ENCODE results near the gene MLLT6.

Gene MLLT6

GRCh38 chr17:38741461-38741860, 36.4 kb downstream of the MLLT6 start:
- Histone ChIP-seq H3K4me3 (ENCODE audit: low read length in 2 of 2) (no peak overlapping the region), H3K9me3 (replicated peaks in 1 of 2; ENCODE audit: control insufficient read depth in 2 of 2, insufficient read depth in 1 of 2, low read depth in 1 of 2, low read length in 2 of 2) (no peaks in the 10 kb centered on the region), H3K79me1 (ENCODE audit: low read depth, low read length) (peaks cover 26% of the 10 kb centered on the region), H4K8ac (ENCODE audit: low read depth, low read length) (no peak overlapping the region), H3K14ac (ENCODE audit: low read length) (no peak overlapping the region), H3K23ac (ENCODE audit: low read depth, low read length, poor library complexity) (no peak overlapping the region), H3K27me3 (ENCODE audit: control insufficient read depth in 3 of 3, insufficient read depth in 3 of 3, low read depth in 1 of 3, low read length in 3 of 3) (no peaks in the 10 kb centered on the region), H2BK12ac (ENCODE audit: low read length) (no peak overlapping the region), H2BK5ac (ENCODE audit: low read length) (no peak overlapping the region), H3K27ac (replicated peaks; ENCODE audit: low read length) (no peak overlapping the region), H2BK120ac (ENCODE audit: low read depth, low read length) (no peak overlapping the region), H3K18ac (ENCODE audit: low read length) (no peak overlapping the region), H4K91ac (ENCODE audit: low read depth, low read length, poor library complexity) (no peak overlapping the region), H2BK15ac (ENCODE audit: low read length) (no peak overlapping the region), H3K4me2 (ENCODE audit: insufficient read depth, low read length, poor library complexity, severe bottlenecking) (no peak overlapping the region), H3K4me1 (ENCODE audit: control insufficient read depth in 2 of 2, insufficient read depth in 1 of 2, low read depth in 1 of 2, low read length in 2 of 2) (peaks cover 18 to 20% of the 10 kb centered on the region in 2 donors), H3K4ac (ENCODE audit: low read length) (no peak overlapping the region), H2AFZ (ENCODE audit: low read length) (no peak overlapping the region), H2AK5ac (ENCODE audit: low read depth, low read length) (no peak overlapping the region), H3K9ac (ENCODE audit: low read depth, low read length, poor library complexity) (no peak overlapping the region), H3K36me3 (replicated peaks in 1 of 2; ENCODE audit: control insufficient read depth in 2 of 2, insufficient read depth in 2 of 2, low read length in 2 of 2) (peaks cover 31 to 68% of the 10 kb centered on the region in 2 donors)
- DNase-seq (ENCODE audit: low spot score): no peak
- no CpG with 5 or more reads among the region's 5 CpGs for WGBS, 2 donors (ENCODE audit: extremely low coverage in 2 of 2, insufficient read length in 2 of 2, insufficient replicate concordance in 1 of 2)

GRCh38 chr17:38741921-38742410, 36.9 kb downstream of the MLLT6 start:
- H3K4me3 ChIP-seq (ENCODE audit: low read length in 2 of 2): no peak overlapping the region
- H3K4me2 ChIP-seq (ENCODE audit: insufficient read depth, low read length, poor library complexity, severe bottlenecking): no peak overlapping the region
- H3K14ac ChIP-seq (ENCODE audit: low read length): no peak overlapping the region
- peaks cover 31 to 65% of the 10 kb centered on the region in 2 donors for H3K36me3 ChIP-seq (replicated peaks in 1 of 2; ENCODE audit: control insufficient read depth in 2 of 2, insufficient read depth in 2 of 2, low read length in 2 of 2)
- H3K18ac ChIP-seq (ENCODE audit: low read length): no peak overlapping the region
- H4K91ac ChIP-seq (ENCODE audit: low read depth, low read length, poor library complexity): no peak overlapping the region
- H3K23ac ChIP-seq (ENCODE audit: low read depth, low read length, poor library complexity): no peak overlapping the region
- H3K9me3 ChIP-seq (replicated peaks in 1 of 2; ENCODE audit: control insufficient read depth in 2 of 2, insufficient read depth in 1 of 2, low read depth in 1 of 2, low read length in 2 of 2): no peaks in the 10 kb centered on the region
- peaks cover 31% of the 10 kb centered on the region for H3K79me1 ChIP-seq (ENCODE audit: low read depth, low read length)
- WGBS, 2 donors (ENCODE audit: extremely low coverage in 2 of 2, insufficient read length in 2 of 2, insufficient replicate concordance in 1 of 2): no CpG with 5 or more reads among the region's 7 CpGs
- no peak overlapping the region for H2AK5ac ChIP-seq (ENCODE audit: low read depth, low read length)
- peaks cover 23 to 25% of the 10 kb centered on the region in 2 donors for H3K4me1 ChIP-seq (ENCODE audit: control insufficient read depth in 2 of 2, insufficient read depth in 1 of 2, low read depth in 1 of 2, low read length in 2 of 2)
- no peak overlapping the region for H2BK12ac ChIP-seq (ENCODE audit: low read length)
- no peak overlapping the region for H2AFZ ChIP-seq (ENCODE audit: low read length)
- no peak for DNase-seq (ENCODE audit: low spot score)
- no peak overlapping the region for H2BK5ac ChIP-seq (ENCODE audit: low read length)
- H3K27ac ChIP-seq (replicated peaks; ENCODE audit: low read length): no peak overlapping the region
- no peak overlapping the region for H2BK120ac ChIP-seq (ENCODE audit: low read depth, low read length)
- H4K8ac ChIP-seq (ENCODE audit: low read depth, low read length): no peak overlapping the region
- no peak overlapping the region for H3K4ac ChIP-seq (ENCODE audit: low read length)
- H3K9ac ChIP-seq (ENCODE audit: low read depth, low read length, poor library complexity): no peak overlapping the region
- no peak overlapping the region for H2BK15ac ChIP-seq (ENCODE audit: low read length)
- H3K27me3 ChIP-seq (ENCODE audit: control insufficient read depth in 3 of 3, insufficient read depth in 3 of 3, low read depth in 1 of 3, low read length in 3 of 3): no peaks in the 10 kb centered on the region

GRCh38 chr17:38742411-38743308, 37.6 kb downstream of the MLLT6 start:
- Histone ChIP-seq H2BK5ac (ENCODE audit: low read length) (no peak overlapping the region), H2BK12ac (ENCODE audit: low read length) (no peak overlapping the region), H3K36me3 (replicated peaks in 1 of 2; ENCODE audit: control insufficient read depth in 2 of 2, insufficient read depth in 2 of 2, low read length in 2 of 2) (peaks cover 31 to 59% of the 10 kb centered on the region in 2 donors), H3K14ac (ENCODE audit: low read length) (no peak overlapping the region), H3K23ac (ENCODE audit: low read depth, low read length, poor library complexity) (no peak overlapping the region), H3K27ac (replicated peaks; ENCODE audit: low read length) (no peak overlapping the region), H2AFZ (ENCODE audit: low read length) (no peak overlapping the region), H3K9ac (ENCODE audit: low read depth, low read length, poor library complexity) (no peak overlapping the region), H3K4ac (ENCODE audit: low read length) (no peak overlapping the region), H4K8ac (ENCODE audit: low read depth, low read length) (no peak overlapping the region), H4K91ac (ENCODE audit: low read depth, low read length, poor library complexity) (no peak overlapping the region), H3K4me3 (ENCODE audit: low read length in 2 of 2) (peak overlapping the region in 1 of 2 donors; percentile 27), H3K18ac (ENCODE audit: low read length) (no peak overlapping the region), H2BK120ac (ENCODE audit: low read depth, low read length) (no peak overlapping the region), H3K4me2 (ENCODE audit: insufficient read depth, low read length, poor library complexity, severe bottlenecking) (no peak overlapping the region), H2AK5ac (ENCODE audit: low read depth, low read length) (no peak overlapping the region), H3K4me1 (ENCODE audit: control insufficient read depth in 2 of 2, insufficient read depth in 1 of 2, low read depth in 1 of 2, low read length in 2 of 2) (peaks cover 23 to 25% of the 10 kb centered on the region in 2 donors), H3K9me3 (replicated peaks in 1 of 2; ENCODE audit: control insufficient read depth in 2 of 2, insufficient read depth in 1 of 2, low read depth in 1 of 2, low read length in 2 of 2) (no peaks in the 10 kb centered on the region), H2BK15ac (ENCODE audit: low read length) (no peak overlapping the region), H3K79me1 (ENCODE audit: low read depth, low read length) (peaks cover 34% of the 10 kb centered on the region), H3K27me3 (ENCODE audit: control insufficient read depth in 3 of 3, insufficient read depth in 3 of 3, low read depth in 1 of 3, low read length in 3 of 3) (no peaks in the 10 kb centered on the region)
- WGBS, 2 donors (ENCODE audit: extremely low coverage in 2 of 2, insufficient read length in 2 of 2, insufficient replicate concordance in 1 of 2): no CpG with 5 or more reads among the region's 22 CpGs
- DNase-seq (ENCODE audit: low spot score): no peak

GRCh38 chr17:38743556-38744171, 38.6 kb downstream of the MLLT6 start:
- no peak overlapping the region for H2BK15ac ChIP-seq (ENCODE audit: low read length)
- H3K9me3 ChIP-seq (replicated peaks in 1 of 2; ENCODE audit: control insufficient read depth in 2 of 2, insufficient read depth in 1 of 2, low read depth in 1 of 2, low read length in 2 of 2): no peaks in the 10 kb centered on the region
- H2AFZ ChIP-seq (ENCODE audit: low read length): no peak overlapping the region
- H2AK5ac ChIP-seq (ENCODE audit: low read depth, low read length): no peak overlapping the region
- H3K27me3 ChIP-seq (ENCODE audit: control insufficient read depth in 3 of 3, insufficient read depth in 3 of 3, low read depth in 1 of 3, low read length in 3 of 3): no peaks in the 10 kb centered on the region
- no peak overlapping the region for H3K4me3 ChIP-seq (ENCODE audit: low read length in 2 of 2)
- H3K79me1 ChIP-seq (ENCODE audit: low read depth, low read length): peaks cover 34% of the 10 kb centered on the region
- no peak overlapping the region for H3K18ac ChIP-seq (ENCODE audit: low read length)
- peaks cover 22 to 50% of the 10 kb centered on the region in 2 donors for H3K36me3 ChIP-seq (replicated peaks in 1 of 2; ENCODE audit: control insufficient read depth in 2 of 2, insufficient read depth in 2 of 2, low read length in 2 of 2)
- WGBS, 2 donors (ENCODE audit: extremely low coverage in 2 of 2, insufficient read length in 2 of 2, insufficient replicate concordance in 1 of 2): no CpG with 5 or more reads among the region's 4 CpGs
- H3K4me1 ChIP-seq (ENCODE audit: control insufficient read depth in 2 of 2, insufficient read depth in 1 of 2, low read depth in 1 of 2, low read length in 2 of 2): peaks cover 23 to 25% of the 10 kb centered on the region in 2 donors
- H2BK12ac ChIP-seq (ENCODE audit: low read length): no peak overlapping the region
- peak overlapping the region; percentile 58 for H2BK5ac ChIP-seq (ENCODE audit: low read length)
- no peak overlapping the region for H4K8ac ChIP-seq (ENCODE audit: low read depth, low read length)
- H3K4ac ChIP-seq (ENCODE audit: low read length): no peak overlapping the region
- no peak overlapping the region for H3K23ac ChIP-seq (ENCODE audit: low read depth, low read length, poor library complexity)
- H3K4me2 ChIP-seq (ENCODE audit: insufficient read depth, low read length, poor library complexity, severe bottlenecking): no peak overlapping the region
- H3K27ac ChIP-seq (replicated peaks; ENCODE audit: low read length): no peak overlapping the region
- no peak overlapping the region for H2BK120ac ChIP-seq (ENCODE audit: low read depth, low read length)
- H4K91ac ChIP-seq (ENCODE audit: low read depth, low read length, poor library complexity): no peak overlapping the region
- no peak overlapping the region for H3K9ac ChIP-seq (ENCODE audit: low read depth, low read length, poor library complexity)
- no peak overlapping the region for H3K14ac ChIP-seq (ENCODE audit: low read length)
- no peak for DNase-seq (ENCODE audit: low spot score)

Data from neuronal stem cell (in vitro differentiated cells).